ENCODE data around the gene SLC5A6. TPM values are rescaled to one million over a fixed set of nuclear protein-coding genes. Genes with fewer than 3 reads are reported as not detected.

The SLC5A6 gene
- total and polyA plus RNA-seq, 2 of the 8 experiments (the other 6 are each of a cell fraction or from before 2014, with no cell fraction given): 118 to 183 TPM

DNA sequence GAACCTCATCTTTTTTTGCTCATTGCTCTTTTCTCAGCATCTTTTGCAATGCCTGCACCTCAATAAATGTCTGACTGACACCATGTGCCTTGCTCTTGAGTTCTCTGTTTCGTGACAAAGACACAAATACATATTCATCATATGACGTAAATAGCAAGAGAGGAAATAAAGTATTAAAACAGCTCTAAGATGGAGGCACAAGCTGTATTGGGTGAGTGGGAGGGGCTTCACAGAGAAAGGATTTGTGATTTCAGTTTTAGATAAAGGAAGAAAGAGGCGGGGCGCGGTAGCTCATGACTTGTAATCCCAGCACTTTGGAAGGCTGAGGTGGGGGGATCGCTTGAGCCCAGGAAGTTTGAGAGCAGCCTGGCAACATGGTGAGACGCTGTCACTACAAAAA, 8.0 kb upstream of the SLC5A6 start:
- no peak overlapping the region for H2BK12ac ChIP-seq (ENCODE audit: low read depth, low read length)
- peaks cover 2 to 4% of the 10 kb centered on the region in 2 experiments for H4K20me1 ChIP-seq (replicated peaks in 1 of 2; ENCODE audit: control insufficient read depth in 1 of 2, insufficient read depth in 2 of 2, low read length in 2 of 2)
- CTCF ChIA-PET (ENCODE audit: partially characterized antibody): interaction anchor here (0.6 to 2.0 kb wide), 7 partner anchors 16 to 104 kb away, joined by 3 to 6 read pairs (median 3); no protein-coding TSS in a partner anchor
- no peak overlapping the region for H3K4me2 ChIP-seq (ENCODE audit: insufficient read depth in 1 of 2, low read depth in 2 of 2, low read length in 2 of 2)
- no peak overlapping the region for H3K4me3 ChIP-seq (ENCODE audit: extremely low read depth in 1 of 4, insufficient read depth in 2 of 4, low read depth in 3 of 4, low read length in 4 of 4)
- no peak overlapping the region for H2BK120ac ChIP-seq (replicated peaks; ENCODE audit: low read depth, low read length)
- no peaks in the 10 kb centered on the region for H3K9me3 ChIP-seq (ENCODE audit: insufficient read depth in 2 of 2, low read depth in 1 of 2, low read length in 1 of 2)
- H2AK5ac ChIP-seq (ENCODE audit: low read depth, low read length): no peak overlapping the region
- H3K4ac ChIP-seq (replicated peaks; ENCODE audit: insufficient read length, low read depth, low read length): no peak overlapping the region
- H3K14ac ChIP-seq (ENCODE audit: insufficient read length): no peak overlapping the region
- H3K18ac ChIP-seq (ENCODE audit: extremely low read depth, low read length): no peak overlapping the region
- peaks cover 0 to 9% (median 5%) of the 10 kb centered on the region in 4 experiments; a peak in 6 of 7 replicates for H3K4me1 ChIP-seq (replicated peaks in 1 of 4; ENCODE audit: control insufficient read depth in 3 of 4, insufficient read depth in 4 of 4, low read length in 3 of 4)
- H3K23me2 ChIP-seq (ENCODE audit: low read depth, low read length): peaks cover 4% of the 10 kb centered on the region
- no peak overlapping the region for H4K5ac ChIP-seq (ENCODE audit: insufficient read length, low read depth, low read length)
- H3K36me3 ChIP-seq (ENCODE audit: control insufficient read depth in 2 of 4, insufficient read depth in 4 of 4, low read length in 3 of 4): peaks cover 43 to 77% (median 62%) of the 10 kb centered on the region in 4 experiments
- FAIRE-seq: no peak
- no peak overlapping the region for H3K9ac ChIP-seq (replicated peaks in 1 of 4; ENCODE audit: extremely low read depth in 1 of 4, low read depth in 3 of 4, low read length in 3 of 4)
- POLR2A ChIA-PET (ENCODE audit: partially characterized antibody): interaction anchor here (0.9 to 29.6 kb wide), 5 partner anchors 11 to 157 kb away, joined by 3 to 835 read pairs (median 9); partner anchors contain the start of genes ATRAID and SLC5A6
- no peak overlapping the region for H2BK15ac ChIP-seq (ENCODE audit: low read length)
- H3K27ac ChIP-seq (ENCODE audit: low read depth, low read length): no peak overlapping the region
- DNase-seq (ENCODE audit: low read depth in 1 of 2, low spot score in 2 of 2): no peak
- H2AFZ ChIP-seq (ENCODE audit: low read length): no peak overlapping the region
- WGBS, 2 experiments (ENCODE audit: extremely low coverage in 1 of 2, insufficient coverage in 1 of 2, insufficient read length in 1 of 2, insufficient replicate concordance in 2 of 2, low coverage in 1 of 2, low lambda C conversion rate in 2 of 2, missing lambda C conversion rate in 1 of 2): 90% methylated on average over 7 of the region's 7 CpGs; no CpG with 5 or more reads in 1 of the 2 experiments
- H3K79me1 ChIP-seq (ENCODE audit: low read depth, low read length): peaks cover 3% of the 10 kb centered on the region; the same call in 1 of the 2 replicates
- no peak overlapping the region for H2BK20ac ChIP-seq (ENCODE audit: low read length)
- no peak overlapping the region for H2BK5ac ChIP-seq (ENCODE audit: low read depth, low read length)
- no peak overlapping the region for H4K91ac ChIP-seq (replicated peaks; ENCODE audit: insufficient read length, low read length)
- no peaks in the 10 kb centered on the region for H3K27me3 ChIP-seq (replicated peaks in 1 of 4; ENCODE audit: control insufficient read depth in 3 of 4, extremely low read depth in 1 of 4, insufficient read depth in 3 of 4, low read length in 3 of 4)
- no peak overlapping the region for H3K23ac ChIP-seq (ENCODE audit: insufficient read length)
- H3K79me2 ChIP-seq (ENCODE audit: control insufficient read depth in 1 of 2, insufficient read depth in 2 of 2, low read length in 2 of 2): peaks cover 7 to 22% of the 10 kb centered on the region in 2 experiments
- no peak overlapping the region for H3K56ac ChIP-seq (replicated peaks; ENCODE audit: insufficient read length, low read depth, low read length)
- H4K8ac ChIP-seq (ENCODE audit: extremely low read depth, insufficient read depth, low read length): no peak overlapping the region
- no peak for TF ChIP-seq RBBP5 (IDR thresholded peaks at IDR 0.05; ENCODE audit: borderline replicate concordance, low read depth, low read length)
- no peak for TF ChIP-seq CHD2 (IDR thresholded peaks at IDR 0.05; ENCODE audit: low read length)
- no peak for TF ChIP-seq SP2 (IDR thresholded peaks at IDR 0.05; ENCODE audit: low read length)
- TF ChIP-seq, protein P1, sequence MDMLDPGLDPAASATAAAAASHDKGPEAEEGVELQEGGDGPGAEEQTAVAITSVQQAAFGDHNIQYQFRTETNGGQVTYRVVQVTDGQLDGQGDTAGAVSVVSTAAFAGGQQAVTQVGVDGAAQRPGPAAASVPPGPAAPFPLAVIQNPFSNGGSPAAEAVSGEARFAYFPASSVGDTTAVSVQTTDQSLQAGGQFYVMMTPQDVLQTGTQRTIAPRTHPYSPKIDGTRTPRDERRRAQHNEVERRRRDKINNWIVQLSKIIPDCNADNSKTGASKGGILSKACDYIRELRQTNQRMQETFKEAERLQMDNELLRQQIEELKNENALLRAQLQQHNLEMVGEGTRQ (IDR thresholded peaks at IDR 0.05; ENCODE audit: low read length): no peak
- no peak for TF ChIP-seq SP1 (IDR thresholded peaks at IDR 0.05; ENCODE audit: low read depth, low read length)
- TF ChIP-seq RXRA (IDR thresholded peaks at IDR 0.05; ENCODE audit: insufficient read depth, low read depth, low read length): no peak
- TF ChIP-seq TAF1 (IDR thresholded peaks at IDR 0.05; ENCODE audit: low read depth, low read length): no peak
- no peak for TF ChIP-seq BCL11A (IDR thresholded peaks at IDR 0.05; ENCODE audit: low read depth in 2 of 2, low read length in 2 of 2)
- TF ChIP-seq RFX5 (IDR thresholded peaks at IDR 0.05; ENCODE audit: borderline replicate concordance, low read depth, low read length): no peak
- no peak for TF ChIP-seq JUN (IDR thresholded peaks at IDR 0.05; ENCODE audit: low read depth, low read length)
- no peak for TF ChIP-seq KDM1A (IDR thresholded peaks at IDR 0.05; ENCODE audit: borderline replicate concordance, low read length)
- no peak for TF ChIP-seq KDM5A (IDR thresholded peaks at IDR 0.05; ENCODE audit: low read length)
- no peak for TF ChIP-seq HDAC2 (IDR thresholded peaks at IDR 0.05; ENCODE audit: borderline replicate concordance in 1 of 2, low read depth in 2 of 2, low read length in 2 of 2)
- no peak for TF ChIP-seq CREB1 (IDR thresholded peaks at IDR 0.05)
